ENCODE measurements around the gene STK40.

STK40 gene

GRCh38 chr1:36385410-36386264 is at the start of gene STK40:
TSS of gene STK40 (minus strand) at chr1:36385924. CDS start at chr1:36361332, 24,592 bp downstream.
- peak; percentile 97 for DNase-seq (ENCODE audit: low read depth, low spot score)

- no peak for DNase-seq (ENCODE audit: low read depth, low spot score)
Measured at GRCh38 chr1:36433102-36433501, 47.4 kb upstream of the STK40 start.

- DNase-seq (ENCODE audit: low read depth, low spot score): no peak
Measured at GRCh38 chr1:36432616-36433015, 46.9 kb upstream of the STK40 start.

- no peak for DNase-seq (ENCODE audit: low read depth, low spot score)
Measured at GRCh38 chr1:36425791-36426190, 40.1 kb upstream of the STK40 start.

GRCh38 chr1:36421649-36422048 is 35.9 kb upstream of the STK40 start:
- no peak for DNase-seq (ENCODE audit: low read depth, low spot score)

- DNase-seq (ENCODE audit: low read depth, low spot score): peak; percentile 79
Measured at GRCh38 chr1:36420836-36421317, 35.2 kb upstream of the STK40 start.

- DNase-seq (ENCODE audit: low read depth, low spot score): no peak
Measured at GRCh38 chr1:36420409-36420808, 34.7 kb upstream of the STK40 start.

GRCh38 chr1:36419569-36419968 is 33.8 kb upstream of the STK40 start:
- DNase-seq (ENCODE audit: low read depth, low spot score): no peak

- no peak for DNase-seq (ENCODE audit: low read depth, low spot score)
Measured at GRCh38 chr1:36419140-36419539, 33.4 kb upstream of the STK40 start.

- no peak for DNase-seq (ENCODE audit: low read depth, low spot score)
Measured at GRCh38 chr1:36417931-36418330, 32.2 kb upstream of the STK40 start.

GRCh38 chr1:36415661-36416326 is 30.1 kb upstream of the STK40 start:
- DNase-seq (ENCODE audit: low read depth, low spot score): no peak

- no peak for DNase-seq (ENCODE audit: low read depth, low spot score)
Measured at GRCh38 chr1:36414384-36414783, 28.7 kb upstream of the STK40 start.

GRCh38 chr1:36411674-36412648 is 26.2 kb upstream of the STK40 start:
- no peak for DNase-seq (ENCODE audit: low read depth, low spot score)

GRCh38 chr1:36408479-36408878 is 22.8 kb upstream of the STK40 start:
- no peak for DNase-seq (ENCODE audit: low read depth, low spot score)

- no peak for DNase-seq (ENCODE audit: low read depth, low spot score)
Measured at GRCh38 chr1:36406440-36406839, 20.7 kb upstream of the STK40 start.

GRCh38 chr1:36402504-36402890 is 16.8 kb upstream of the STK40 start:
- DNase-seq (ENCODE audit: low read depth, low spot score): no peak

GRCh38 chr1:36401602-36402503 is 16.1 kb upstream of the STK40 start:
- DNase-seq (ENCODE audit: low read depth, low spot score): no peak

- no peak for DNase-seq (ENCODE audit: low read depth, low spot score)
Measured at GRCh38 chr1:36400825-36401601, 15.3 kb upstream of the STK40 start.

- DNase-seq (ENCODE audit: low read depth, low spot score): no peak
Measured at GRCh38 chr1:36400514-36400824, 14.7 kb upstream of the STK40 start.

- DNase-seq (ENCODE audit: low read depth, low spot score): no peak
Measured at GRCh38 chr1:36398370-36398977, 12.8 kb upstream of the STK40 start.

Measured in activated naive CD8-positive, alpha-beta T cell treated with anti-CD3 and anti-CD28 coated beads, Interleukin-2, amount 50 U/mL, for 16 hours (primary cell).